Activated effector memory CD4-positive, alpha-beta T cell treated with Interleukin-2 at 50 U/mL for 16 hours (primary cell): ENCODE results near the gene EPHA2.
"Not testable (repeated sequence)": the region's sequence is repeated elsewhere in the genome, so short reads cannot be mapped to it uniquely, and the experiment has no call there.

ENCODE experiments used
- DNase-seq: peaks from one replicate; pipeline ENCODE4 v3.0.0-alpha.2; 2020

Gene EPHA2

DNA sequence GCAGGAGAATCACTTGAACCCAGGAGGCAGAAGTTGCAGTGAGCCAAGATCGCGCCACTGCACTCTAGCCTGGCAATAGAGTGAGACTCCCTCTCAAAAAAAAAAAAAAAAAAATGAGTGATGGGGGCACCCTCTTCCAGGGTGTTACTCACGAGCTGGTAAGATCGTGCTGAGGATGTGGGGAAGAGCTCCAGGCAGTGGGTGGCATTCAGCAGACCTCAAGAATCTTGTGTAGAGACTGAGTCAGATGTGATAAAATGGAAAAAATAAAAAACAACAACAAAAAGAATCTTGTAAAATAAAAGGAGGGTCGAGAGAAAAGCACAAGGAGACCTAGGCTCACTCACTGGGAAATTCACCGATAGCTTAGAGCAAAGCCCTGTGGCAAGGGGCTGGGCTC lies 38.5 kb downstream of the EPHA2 start:
- no peak for DNase-seq

- no peak for DNase-seq
Observed at GRCh38 chr1:16116625-16117024, 39.2 kb downstream of the EPHA2 start.

GRCh38 chr1:16116002-16116401 lies 39.9 kb downstream of the EPHA2 start:
- DNase-seq: no peak

DNA sequence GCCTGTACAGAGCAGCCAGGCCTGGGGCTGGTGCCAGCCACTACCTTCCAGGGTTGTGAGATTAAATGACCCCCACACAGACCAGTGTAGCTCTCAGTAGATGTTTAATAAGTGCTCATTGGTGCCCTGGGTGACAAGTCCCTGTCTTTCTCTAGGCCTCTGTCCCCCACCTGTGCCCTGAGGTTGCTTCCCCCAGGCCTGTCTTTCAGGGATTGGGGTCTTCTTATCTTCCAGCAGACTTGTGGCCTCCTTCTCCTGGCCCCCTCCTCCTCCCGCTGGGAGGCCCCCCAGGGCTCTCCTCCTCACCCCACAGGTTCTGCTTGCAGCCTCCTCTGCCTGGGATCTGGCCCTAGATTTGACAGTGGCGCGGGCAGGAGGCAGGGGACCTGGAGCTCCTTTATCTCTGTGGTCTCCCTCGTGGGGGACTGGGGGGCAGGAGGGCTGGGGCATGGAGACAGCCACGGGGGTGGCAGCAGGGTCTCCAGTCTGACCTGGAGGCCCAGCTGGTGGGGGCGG lies 40.3 kb downstream of the EPHA2 start:
- DNase-seq: no peak

- no peak for DNase-seq
Observed at GRCh38 chr1:16114527-16115467, 41.1 kb downstream of the EPHA2 start.

DNA sequence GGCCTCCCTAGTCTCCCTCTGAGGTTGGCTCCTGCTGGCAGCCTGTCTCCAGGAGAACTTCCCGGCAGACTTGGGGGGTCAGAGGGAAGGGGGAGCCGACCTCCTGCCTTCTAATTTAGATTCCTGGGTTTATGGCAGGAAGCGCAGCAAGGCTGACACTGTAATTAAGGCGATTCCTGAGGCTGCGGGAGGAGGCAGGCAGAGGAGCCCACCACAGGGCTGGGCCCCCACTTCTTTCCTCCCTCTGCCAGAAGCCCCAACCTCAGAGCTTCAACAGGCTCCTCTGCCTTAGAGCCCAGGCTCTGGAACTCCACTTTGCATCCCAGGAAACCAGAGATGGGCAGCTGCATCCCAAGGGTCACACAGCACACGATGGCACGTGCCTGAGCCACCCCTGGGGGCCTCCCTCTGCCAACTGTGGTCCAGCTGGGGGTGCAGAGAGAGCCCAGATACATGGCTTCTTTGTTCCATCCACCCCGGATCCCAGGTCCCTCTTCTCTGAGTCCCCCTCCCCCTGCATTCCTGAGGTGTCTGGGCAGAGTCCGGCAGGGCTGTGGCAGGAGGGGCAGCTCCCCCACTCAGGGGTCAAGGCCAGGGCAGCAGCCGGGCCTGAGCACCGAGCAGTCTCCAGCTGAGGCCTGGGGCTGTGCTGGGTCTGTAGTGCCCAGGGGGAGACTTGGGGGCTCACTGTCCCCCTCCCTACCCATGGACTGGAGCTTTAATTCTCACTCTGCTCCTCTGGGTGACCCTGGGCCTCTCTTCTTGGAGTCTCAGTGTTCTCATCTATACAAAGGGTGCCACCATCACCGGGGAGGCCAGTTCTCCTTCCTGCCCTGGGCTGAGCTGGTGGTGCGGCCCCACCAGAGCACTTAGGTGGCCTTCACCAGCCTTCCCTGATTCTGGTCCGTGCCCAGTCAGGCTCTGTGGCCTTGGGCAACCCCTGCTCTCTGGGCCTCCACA lies 43.0 kb downstream of the EPHA2 start:
- DNase-seq: no peak

- no peak for DNase-seq
Observed at GRCh38 chr1:16111771-16112595, 43.9 kb downstream of the EPHA2 start.

GRCh38 chr1:16110884-16111283 lies 45.0 kb downstream of the EPHA2 start:
- DNase-seq: no peak

GRCh38 chr1:16110456-16110855 lies 45.4 kb downstream of the EPHA2 start:
- no peak for DNase-seq

DNA sequence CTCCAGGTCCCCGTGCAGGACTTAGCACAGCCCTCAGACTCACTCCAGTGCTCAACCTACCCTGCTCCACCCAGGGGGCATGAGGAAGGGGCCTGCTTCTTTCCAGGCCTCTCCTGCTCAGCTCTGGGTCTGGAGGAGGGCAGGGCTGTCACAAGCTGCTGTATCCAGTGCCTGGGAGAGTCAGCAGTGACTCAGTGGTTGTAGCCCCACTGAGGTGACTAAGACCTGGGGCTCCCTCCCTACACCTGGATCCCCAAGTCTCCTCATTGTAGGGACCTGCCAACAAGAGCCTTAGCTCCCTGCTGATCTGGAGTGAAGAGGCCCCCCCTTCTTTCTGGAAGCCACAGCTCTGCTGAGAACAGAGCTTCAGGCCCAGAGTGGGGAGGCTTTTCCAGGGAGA lies 46.3 kb downstream of the EPHA2 start:
- DNase-seq: no peak

DNA sequence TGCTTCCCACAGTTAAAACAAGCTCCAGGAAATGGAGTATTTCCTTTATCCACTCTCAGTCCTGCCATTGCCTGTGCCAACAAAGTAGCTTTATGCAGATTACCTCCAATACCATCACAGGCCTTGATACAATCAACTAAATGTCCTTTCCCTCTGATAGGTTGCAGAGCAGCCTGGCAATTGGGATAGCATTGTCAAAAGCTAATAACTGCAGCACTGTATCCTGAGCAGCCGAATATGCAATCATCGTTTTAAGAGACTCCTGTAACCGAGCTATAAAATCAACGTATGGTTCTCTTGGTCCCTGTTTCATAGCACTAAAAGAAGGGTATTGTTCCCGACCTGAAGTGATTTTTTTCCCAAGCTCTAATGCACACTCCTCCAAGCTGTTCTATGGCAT lies 48.8 kb downstream of the EPHA2 start:
- DNase-seq: not testable (repeated sequence)

DNA sequence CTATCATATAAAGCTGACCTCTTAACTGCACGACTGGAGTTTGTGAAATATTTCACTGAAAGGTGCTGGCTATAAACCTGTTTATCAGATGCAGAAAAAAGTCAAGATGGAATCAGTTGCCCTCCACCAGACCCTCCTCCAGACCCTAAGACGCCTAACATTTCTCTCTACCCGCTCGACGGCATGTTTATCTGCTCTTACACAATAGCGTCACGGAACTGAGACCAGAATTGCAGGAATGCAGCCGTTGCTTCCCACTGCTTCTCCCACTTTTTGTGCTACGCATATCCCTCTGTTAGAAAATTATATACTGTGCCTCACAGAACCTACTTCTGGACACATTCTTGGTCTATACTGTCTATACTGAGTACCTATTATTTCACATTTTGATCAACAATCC lies 54.2 kb downstream of the EPHA2 start:
- no peak for DNase-seq

DNA sequence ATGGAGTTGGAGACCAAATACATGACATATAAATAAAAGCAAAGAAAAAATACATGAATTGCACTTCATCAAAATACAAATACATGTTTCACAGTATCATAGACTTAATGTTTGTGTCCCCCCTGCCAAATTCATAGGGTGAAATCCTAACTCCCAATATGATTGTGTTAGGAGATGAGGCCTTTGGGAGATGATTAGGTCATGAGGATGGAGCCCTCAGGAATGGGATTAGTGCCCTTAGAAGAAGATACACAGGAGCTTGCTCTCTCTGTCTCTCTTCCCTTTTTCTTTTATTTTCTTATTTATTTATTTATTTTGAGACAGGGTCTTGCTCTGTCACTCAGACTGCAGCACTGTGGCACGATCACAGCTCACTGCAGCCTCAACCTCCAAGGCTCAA lies 56.5 kb downstream of the EPHA2 start:
- no peak for DNase-seq

DNA sequence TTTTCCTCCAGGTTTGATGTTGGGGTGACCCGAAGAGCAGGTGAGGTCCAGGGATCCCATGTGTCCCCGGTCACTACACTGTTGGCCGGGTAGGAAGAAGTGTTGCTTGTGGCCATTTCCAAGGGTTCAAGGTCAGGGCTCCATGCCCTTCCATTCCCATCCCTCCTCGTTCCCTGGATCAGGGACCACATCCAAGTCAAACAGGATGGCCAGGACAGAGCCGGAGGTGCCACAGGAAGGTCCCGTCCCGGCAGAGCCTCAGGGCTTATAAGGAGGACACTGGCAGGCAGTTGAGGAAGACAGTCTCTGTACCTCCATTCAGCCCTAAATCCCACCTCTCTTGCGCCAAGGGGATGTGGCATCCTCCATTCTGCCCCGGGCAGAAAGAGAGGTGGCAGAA lies 60.4 kb downstream of the EPHA2 start:
- DNase-seq: no peak

DNA sequence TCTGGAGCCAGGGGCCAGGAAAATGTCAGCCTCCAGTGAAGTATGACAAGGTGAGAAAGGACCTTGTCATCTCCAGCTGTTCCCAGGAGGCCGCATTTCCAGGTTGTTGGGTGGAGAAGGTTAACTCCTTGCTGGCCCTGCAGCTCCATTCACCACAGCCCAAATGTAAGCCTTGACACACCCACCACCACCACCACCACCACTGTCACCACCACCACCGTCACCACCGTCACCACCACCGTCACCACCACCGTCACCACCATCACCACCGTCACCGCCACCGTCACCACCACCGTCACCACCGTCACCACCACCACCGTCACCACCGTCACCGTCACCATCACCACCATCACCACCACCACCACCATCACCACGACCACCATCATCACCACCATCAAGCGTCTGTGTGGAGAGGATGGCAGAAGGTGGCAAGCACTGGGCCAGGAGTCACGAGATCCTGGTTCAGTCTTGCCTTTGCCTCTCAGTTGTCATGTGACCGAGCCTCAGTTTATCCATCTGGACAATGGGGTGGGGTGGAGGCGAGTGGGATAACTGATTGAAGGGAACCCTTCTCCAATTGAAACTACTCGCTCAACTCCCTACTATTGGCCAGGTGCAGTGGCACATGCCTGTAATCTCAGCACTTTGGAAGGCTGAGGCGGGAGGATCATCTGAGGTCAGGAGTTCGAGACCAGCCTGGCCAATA lies 61.3 kb downstream of the EPHA2 start:
- no peak for DNase-seq

DNA sequence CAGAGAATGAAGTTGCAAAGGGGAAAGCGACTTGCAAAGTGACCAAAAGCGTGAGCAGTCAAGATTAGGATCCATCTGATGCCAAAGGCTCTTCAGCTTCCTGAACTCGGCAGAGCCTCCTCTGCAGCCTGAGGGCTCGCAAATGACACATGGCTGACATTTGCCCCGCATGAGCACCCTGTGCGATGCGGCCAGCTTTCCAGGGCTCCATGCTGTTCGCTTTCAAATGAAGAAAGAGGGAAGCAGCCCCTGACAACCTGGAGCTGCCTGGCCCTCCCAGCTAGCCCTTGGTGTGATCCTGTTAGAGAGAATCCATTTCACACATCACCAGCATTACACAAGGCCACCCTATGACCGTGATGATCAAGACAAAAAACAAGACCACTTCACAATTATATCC lies 62.3 kb downstream of the EPHA2 start:
- DNase-seq: no peak

DNA sequence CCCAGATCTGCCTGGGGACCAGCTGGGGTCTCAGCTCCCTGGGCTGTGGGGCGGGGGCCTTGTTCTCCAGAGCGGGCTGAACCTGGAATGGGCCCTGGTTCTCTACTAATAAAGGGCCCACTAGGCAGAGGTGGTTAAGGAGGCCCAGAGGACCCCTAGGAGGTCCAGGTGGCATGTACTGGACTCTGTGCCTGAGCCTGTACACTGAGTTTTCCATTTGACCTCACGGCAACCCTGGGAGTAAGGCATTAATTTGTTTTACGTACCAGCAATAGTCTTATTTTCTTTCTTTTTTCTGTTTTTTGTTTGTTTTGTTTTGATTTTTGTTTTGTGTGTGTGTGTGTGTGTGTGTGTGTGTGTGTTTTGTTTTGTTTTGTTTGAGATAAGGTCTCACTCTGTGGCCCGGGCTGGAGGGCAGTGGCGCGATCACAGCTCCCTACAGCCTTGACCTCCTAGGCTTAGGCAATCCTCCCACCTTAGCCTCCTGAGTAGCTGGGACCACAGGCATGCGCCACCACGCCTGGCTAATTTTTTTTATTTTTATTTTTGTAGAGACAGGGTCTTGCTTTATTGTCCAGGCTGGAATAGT lies 62.9 kb downstream of the EPHA2 start:
- no peak for DNase-seq

DNA sequence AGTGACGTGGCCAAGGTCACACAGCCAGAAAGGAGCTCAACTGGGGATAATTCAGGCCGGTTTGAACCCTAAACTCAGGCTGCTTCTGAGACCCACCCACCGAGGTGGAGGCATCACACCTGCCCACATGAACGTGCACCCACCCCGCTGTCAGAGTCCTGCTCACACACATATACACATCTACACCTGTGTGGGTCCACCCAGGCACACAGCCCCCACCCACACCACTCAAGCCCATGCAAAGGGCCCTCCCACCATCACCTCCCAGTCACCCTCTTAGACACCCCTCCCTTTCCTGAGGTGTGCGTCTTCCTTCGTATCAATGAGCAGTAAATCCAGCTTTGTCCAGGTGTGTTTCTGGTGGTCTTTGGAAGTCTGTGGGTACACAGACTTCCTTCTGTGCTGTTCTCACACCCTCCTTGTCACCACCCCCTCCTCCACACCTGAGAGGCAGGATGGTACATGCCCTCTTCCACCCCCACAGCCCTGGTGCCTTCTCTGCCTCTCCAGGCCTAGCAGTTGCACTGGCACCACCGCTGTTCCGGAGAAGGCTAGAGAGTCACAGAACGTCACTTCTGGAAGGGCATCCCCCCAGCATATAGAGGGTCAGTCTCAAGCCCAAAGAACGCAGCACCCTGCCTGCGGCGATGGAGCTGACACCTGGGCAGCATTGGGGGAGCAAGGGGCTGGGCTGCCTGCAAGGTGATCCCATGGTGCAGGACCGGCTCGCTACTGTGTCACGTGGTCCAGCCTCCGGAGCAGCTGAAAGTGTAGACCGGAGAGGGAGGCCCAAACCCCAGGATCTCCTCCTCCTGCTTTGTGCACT lies 63.6 kb downstream of the EPHA2 start:
- DNase-seq: no peak

DNA sequence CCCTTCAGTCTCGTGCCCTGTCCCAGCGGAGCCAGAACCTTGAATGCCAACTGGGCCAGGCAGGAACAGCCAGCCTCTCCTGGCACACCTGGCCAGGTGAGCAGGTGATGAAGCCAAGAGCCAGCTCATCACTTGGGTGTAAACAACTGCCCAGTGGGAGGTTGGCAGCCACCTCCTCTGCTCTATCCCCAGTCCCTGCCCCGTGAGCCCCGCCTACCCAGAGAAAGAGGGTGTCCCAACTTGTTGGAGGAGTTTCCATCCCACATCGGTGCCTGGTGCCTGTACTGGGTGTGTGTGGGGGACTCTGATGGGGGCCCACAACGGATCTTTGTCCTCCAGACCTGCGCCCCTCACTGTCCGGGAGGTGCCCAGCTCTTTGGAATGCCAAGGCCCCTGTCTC lies 64.6 kb downstream of the EPHA2 start:
- DNase-seq: no peak

GRCh38 chr1:16090076-16090826 lies 65.6 kb downstream of the EPHA2 start:
- no peak for DNase-seq
